AML-193 (cell line): ENCODE measurements around the gene BCL2L13.

ENCODE experiments used
- DNase-seq, 2 experiments: peaks; one replicate each; lab custom pipeline; 2025; lab: John Stamatoyannopoulos, UW

The BCL2L13 gene

GRCh38 chr22:17638432-17639246, at the start of gene BCL2L13:
Gene BCL2L13 (plus strand): TSS chr22:17638757. CDS start chr22:17655712, 16,955 bp downstream.
- DNase-seq, result peak; percentile 77

GRCh38 chr22:17589810-17590375, 48.7 kb upstream of the BCL2L13 start:
- no peak for DNase-seq

- DNase-seq, result no peak
Measured at GRCh38 chr22:17590586-17590985, 48.0 kb upstream of the BCL2L13 start.

GRCh38 chr22:17592201-17592600, 46.4 kb upstream of the BCL2L13 start:
- no peak for DNase-seq

- DNase-seq, result no peak
Measured at GRCh38 chr22:17596226-17596625, 42.3 kb upstream of the BCL2L13 start.

GRCh38 chr22:17597217-17597616, 41.3 kb upstream of the BCL2L13 start:
- DNase-seq, result no peak

GRCh38 chr22:17598318-17598717, 40.2 kb upstream of the BCL2L13 start:
- DNase-seq, result no peak

- no peak for DNase-seq
Measured at GRCh38 chr22:17601031-17601430, 37.5 kb upstream of the BCL2L13 start.

GRCh38 chr22:17603668-17604067, 34.9 kb upstream of the BCL2L13 start:
- no peak for DNase-seq

GRCh38 chr22:17606496-17606895, 32.1 kb upstream of the BCL2L13 start:
- no peak for DNase-seq

- no peak for DNase-seq
Measured at GRCh38 chr22:17607891-17608521, 30.6 kb upstream of the BCL2L13 start.

- no peak for DNase-seq
Measured at GRCh38 chr22:17612057-17612456, 26.5 kb upstream of the BCL2L13 start.

GRCh38 chr22:17613280-17613679, 25.3 kb upstream of the BCL2L13 start:
- no peak for DNase-seq

- no peak for DNase-seq
Measured at GRCh38 chr22:17627961-17628405, 10.6 kb upstream of the BCL2L13 start.

GRCh38 chr22:17628406-17629172, 10.0 kb upstream of the BCL2L13 start, which contains the start of gene ATP6V1E1:
Gene ATP6V1E1 (minus strand): TSS chr22:17628749. CDS start chr22:17628635, 114 bp downstream.
- peak; percentile 91 to 93 for DNase-seq

- no peak for DNase-seq
Measured at GRCh38 chr22:17629173-17629489, 9.4 kb upstream of the BCL2L13 start.

GRCh38 chr22:17629641-17630040, 8.9 kb upstream of the BCL2L13 start:
- DNase-seq, result no peak

- DNase-seq, result no peak
Measured at GRCh38 chr22:17631076-17631565, 7.4 kb upstream of the BCL2L13 start.

- DNase-seq, result no peak
Measured at GRCh38 chr22:17633217-17633997, 5.2 kb upstream of the BCL2L13 start.

GRCh38 chr22:17633998-17634323, 4.6 kb upstream of the BCL2L13 start:
- no peak for DNase-seq

- DNase-seq, result no peak
Measured at GRCh38 chr22:17634696-17635095, 3.9 kb upstream of the BCL2L13 start.
